Measurements from ENCODE around the gene ZNF14. TPM values are rescaled to one million over a fixed set of nuclear protein-coding genes. Genes with fewer than 3 reads are reported as not detected.

ZNF14 gene
- total RNA-seq, 1 donor from 2014 or later, result 5.3 TPM

DNA sequence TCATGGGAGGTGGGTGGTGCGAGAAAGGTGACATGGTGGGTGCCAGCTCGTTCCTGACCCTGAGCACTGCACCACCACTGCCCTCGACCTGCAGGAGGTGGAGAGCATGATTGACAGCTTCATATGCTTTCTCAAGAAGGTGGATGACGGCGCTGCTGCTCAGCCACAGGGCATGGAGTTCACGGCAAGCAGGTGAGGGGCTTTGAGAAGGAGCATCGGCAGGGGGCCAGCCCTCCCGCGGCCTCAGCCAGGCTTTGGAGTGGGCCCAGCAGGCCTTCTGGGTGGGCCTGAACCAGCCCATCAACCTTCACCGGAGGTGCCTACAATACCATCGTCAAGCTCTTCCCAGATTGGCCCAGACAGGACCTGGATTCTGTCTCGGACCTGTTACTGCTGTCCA, 18.9 kb upstream of the ZNF14 start:
- H3K4me1 Mint-ChIP-seq (ENCODE audit: unreplicated experiment), result no peaks in the 10 kb centered on the region
- no peak overlapping the region for H3K27ac Mint-ChIP-seq (ENCODE audit: unreplicated experiment)
- H3K4me3 Mint-ChIP-seq (ENCODE audit: unreplicated experiment), result no peak overlapping the region
- H3K36me3 Mint-ChIP-seq (ENCODE audit: unreplicated experiment), result no peaks in the 10 kb centered on the region
- no peaks in the 10 kb centered on the region for H3K27me3 Mint-ChIP-seq (ENCODE audit: unreplicated experiment)
- peak; percentile 81 for DNase-seq (ENCODE audit: extremely low spot score, unreplicated experiment)
- peaks cover 3% of the 10 kb centered on the region for H3K9me3 Mint-ChIP-seq (ENCODE audit: unreplicated experiment)
- TF ChIP-seq, protein P1, sequence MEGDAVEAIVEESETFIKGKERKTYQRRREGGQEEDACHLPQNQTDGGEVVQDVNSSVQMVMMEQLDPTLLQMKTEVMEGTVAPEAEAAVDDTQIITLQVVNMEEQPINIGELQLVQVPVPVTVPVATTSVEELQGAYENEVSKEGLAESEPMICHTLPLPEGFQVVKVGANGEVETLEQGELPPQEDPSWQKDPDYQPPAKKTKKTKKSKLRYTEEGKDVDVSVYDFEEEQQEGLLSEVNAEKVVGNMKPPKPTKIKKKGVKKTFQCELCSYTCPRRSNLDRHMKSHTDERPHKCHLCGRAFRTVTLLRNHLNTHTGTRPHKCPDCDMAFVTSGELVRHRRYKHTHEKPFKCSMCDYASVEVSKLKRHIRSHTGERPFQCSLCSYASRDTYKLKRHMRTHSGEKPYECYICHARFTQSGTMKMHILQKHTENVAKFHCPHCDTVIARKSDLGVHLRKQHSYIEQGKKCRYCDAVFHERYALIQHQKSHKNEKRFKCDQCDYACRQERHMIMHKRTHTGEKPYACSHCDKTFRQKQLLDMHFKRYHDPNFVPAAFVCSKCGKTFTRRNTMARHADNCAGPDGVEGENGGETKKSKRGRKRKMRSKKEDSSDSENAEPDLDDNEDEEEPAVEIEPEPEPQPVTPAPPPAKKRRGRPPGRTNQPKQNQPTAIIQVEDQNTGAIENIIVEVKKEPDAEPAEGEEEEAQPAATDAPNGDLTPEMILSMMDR (IDR thresholded peaks at IDR 0.05), result no peak

DNA sequence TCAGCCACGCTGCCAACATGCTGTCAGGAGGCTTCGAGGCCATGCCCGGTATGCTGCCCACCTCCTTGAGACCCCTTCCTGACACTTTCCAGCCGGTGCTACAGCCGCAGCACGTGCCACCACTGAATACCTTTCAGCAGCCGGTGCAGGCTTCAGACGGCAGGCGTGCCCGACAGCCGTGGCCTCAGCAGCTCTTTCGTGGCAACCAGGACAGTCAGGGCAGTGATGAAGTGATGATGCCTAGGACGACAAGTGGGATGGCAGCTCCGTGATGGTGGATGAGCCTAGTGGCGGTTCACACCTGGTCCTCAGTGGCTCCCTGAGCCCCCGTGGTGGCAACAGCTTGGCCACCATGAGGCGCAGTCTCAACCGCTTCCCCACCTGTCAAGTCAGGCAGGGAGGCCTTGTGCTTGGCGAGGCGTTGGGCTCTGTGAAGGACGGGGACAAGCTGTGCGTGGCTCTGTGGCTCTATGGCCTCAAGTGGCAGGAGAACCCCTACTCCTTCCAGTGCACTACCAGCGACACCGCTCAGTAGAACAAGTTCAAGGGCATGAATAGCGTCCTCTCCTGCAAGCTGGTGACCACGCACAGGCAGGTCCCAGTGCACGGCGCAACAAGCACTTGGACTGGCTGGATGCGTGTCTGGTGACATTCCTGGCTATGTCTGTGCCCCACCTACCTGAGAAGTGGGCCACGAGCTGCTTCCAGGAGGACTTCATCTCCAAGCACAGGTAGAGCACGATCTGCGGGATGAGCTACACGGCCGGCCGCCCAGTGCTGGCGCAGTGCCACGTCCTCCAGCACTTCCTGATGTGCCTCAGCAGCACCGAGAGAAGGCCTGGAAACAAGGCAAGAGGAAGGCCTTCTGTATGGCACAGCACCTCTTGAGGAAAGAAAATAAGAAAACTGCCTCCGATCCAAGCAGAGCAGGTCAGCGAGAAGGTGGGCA, 18.2 kb upstream of the ZNF14 start:
- TF ChIP-seq, protein P1 (IDR thresholded peaks at IDR 0.05), result no peak
- peaks cover 3% of the 10 kb centered on the region for H3K9me3 Mint-ChIP-seq (ENCODE audit: unreplicated experiment)
- H3K4me1 Mint-ChIP-seq (ENCODE audit: unreplicated experiment), result no peaks in the 10 kb centered on the region
- H3K27ac Mint-ChIP-seq (ENCODE audit: unreplicated experiment), result no peak overlapping the region
- H3K4me3 Mint-ChIP-seq (ENCODE audit: unreplicated experiment), result no peak overlapping the region
- H3K36me3 Mint-ChIP-seq (ENCODE audit: unreplicated experiment), result no peaks in the 10 kb centered on the region
- peak; percentile 81 for DNase-seq (ENCODE audit: extremely low spot score, unreplicated experiment)
- no peaks in the 10 kb centered on the region for H3K27me3 Mint-ChIP-seq (ENCODE audit: unreplicated experiment)

DNA sequence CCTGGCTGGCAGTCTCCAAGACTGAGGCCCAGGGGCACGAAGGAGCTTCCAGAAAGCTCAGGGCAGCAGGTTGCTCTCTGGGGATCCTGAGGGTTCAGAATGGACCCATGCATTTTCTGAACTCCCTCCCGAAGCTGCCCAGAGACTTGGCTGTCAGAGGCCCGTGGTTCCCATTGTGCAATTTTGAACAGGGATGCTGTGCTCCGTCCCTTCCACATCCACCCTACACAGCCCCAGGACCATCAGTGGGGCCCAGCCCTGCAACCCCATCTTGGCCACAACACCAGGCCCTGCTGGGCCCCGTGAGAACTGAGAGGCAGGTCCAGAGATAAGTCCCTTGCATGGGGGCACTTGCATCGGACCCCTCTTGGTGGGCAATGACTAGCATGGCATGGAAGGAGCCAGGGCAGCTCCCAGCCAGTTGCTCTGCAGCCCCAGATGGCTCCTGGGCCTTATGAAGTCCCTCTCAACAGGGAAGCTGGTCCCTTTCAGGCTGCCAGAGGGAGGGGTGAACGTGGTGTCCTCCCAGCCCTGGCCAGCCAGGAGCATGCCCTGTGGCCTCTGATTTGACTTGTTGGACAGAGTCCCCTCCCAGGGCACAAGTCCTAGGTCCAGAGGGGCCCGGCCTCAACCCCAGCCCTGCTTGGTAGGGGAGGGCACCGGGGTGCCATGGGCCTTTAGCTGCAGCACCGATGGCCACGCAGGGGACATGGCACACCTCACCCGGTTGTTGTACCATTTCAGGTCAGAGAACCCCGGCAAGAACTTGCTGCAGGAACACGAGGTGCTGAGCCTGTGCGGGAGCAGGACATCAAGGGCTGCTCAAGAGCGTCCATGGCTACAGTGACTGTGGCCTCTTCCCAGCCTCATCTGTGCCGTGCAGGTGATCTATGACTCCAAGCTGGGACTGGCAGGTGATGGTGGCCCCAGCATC, 17.3 kb upstream of the ZNF14 start:
- Mint-ChIP-seq H3K36me3 (ENCODE audit: unreplicated experiment) (no peaks in the 10 kb centered on the region), H3K4me1 (ENCODE audit: unreplicated experiment) (no peaks in the 10 kb centered on the region), H3K27ac (ENCODE audit: unreplicated experiment) (no peak overlapping the region), H3K27me3 (ENCODE audit: unreplicated experiment) (no peaks in the 10 kb centered on the region), H3K9me3 (ENCODE audit: unreplicated experiment) (peaks cover 3% of the 10 kb centered on the region), H3K4me3 (ENCODE audit: unreplicated experiment) (no peak overlapping the region)
- peak; percentile 77 for DNase-seq (ENCODE audit: extremely low spot score, unreplicated experiment)
- TF ChIP-seq, protein P1 (IDR thresholded peaks at IDR 0.05), result no peak

DNA sequence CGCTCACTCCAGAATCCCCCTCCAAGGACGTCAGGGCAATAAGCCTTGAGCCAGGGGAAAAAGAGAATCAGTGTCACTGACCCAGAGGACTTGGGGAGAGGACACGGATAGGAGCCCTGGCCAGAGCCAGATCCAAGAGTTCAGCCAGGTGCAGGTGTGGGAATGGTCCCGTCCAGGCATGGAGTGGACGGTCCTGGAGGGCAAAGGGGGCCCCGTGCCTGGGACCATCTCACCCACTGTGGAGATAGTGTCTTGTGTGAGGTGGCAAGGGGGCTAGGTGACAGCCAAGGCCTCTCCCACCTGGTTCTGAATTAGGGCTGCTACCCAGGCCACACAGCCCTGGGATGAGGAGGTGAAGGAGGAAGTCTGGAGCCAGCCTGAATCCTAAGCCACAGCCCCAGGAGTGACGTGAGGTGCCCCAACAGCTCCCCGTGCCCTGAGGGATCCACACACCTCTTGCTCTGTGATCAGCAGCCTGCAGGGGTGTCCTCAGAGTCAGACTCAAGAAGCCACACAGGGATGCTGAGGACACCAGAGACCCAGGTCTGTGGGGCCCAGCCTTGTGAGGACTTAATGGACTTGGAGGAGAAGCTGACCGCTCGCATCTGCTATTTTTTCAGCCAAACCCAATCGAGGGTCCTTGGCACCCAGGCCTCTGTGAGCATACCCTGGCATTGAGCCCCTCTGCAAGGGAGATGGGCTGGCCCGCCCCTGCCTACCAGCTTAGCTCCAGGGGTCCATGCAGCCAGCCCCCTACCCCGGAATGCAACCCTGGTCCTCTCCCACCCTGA, 16.4 kb upstream of the ZNF14 start:
- DNase-seq (ENCODE audit: extremely low spot score, unreplicated experiment), result no peak
- Mint-ChIP-seq H3K4me1 (ENCODE audit: unreplicated experiment) (no peaks in the 10 kb centered on the region), H3K27ac (ENCODE audit: unreplicated experiment) (no peak overlapping the region), H3K9me3 (ENCODE audit: unreplicated experiment) (peaks cover 3% of the 10 kb centered on the region), H3K4me3 (ENCODE audit: unreplicated experiment) (no peak overlapping the region), H3K27me3 (ENCODE audit: unreplicated experiment) (no peaks in the 10 kb centered on the region), H3K36me3 (ENCODE audit: unreplicated experiment) (no peaks in the 10 kb centered on the region)
- TF ChIP-seq, protein P1 (IDR thresholded peaks at IDR 0.05), result no peak

Measured in osteocyte (in vitro differentiated cells).